Cardiac muscle cell (in vitro differentiated cells and primary cell): ENCODE measurements around the gene RGS3. TPM values are rescaled to one million over a fixed set of nuclear protein-coding genes. Genes with fewer than 3 reads are reported as not detected.
A peak's percentile ranks its signal among the peaks of the same experiment; 100 is the strongest.

Experiments
- DNase-seq, 2 donors: peaks; one replicate each; pipeline versions ENCODE4 v3.0.0 to v3.0.0-alpha.2; 2010 to 2017; ENCODE audit warnings: low read depth in 1 of 2, low spot score in 1 of 2
- H3K27ac ChIP-seq: fragments of 200-600 bp; sonication (generic); 2 replicates; pipeline ENCODE4 v1.5.1; 2016
- H3K27me3 ChIP-seq: fragments of 200-600 bp; sonication (generic); 2 replicates; pipeline ENCODE4 v1.6.0; 2016; ENCODE audit warnings: control low read depth
- H3K36me3 ChIP-seq: fragments of 200-600 bp; sonication (generic); 2 replicates; pipeline ENCODE4 v1.5.1; 2016; ENCODE audit warnings: control low read depth
- H3K4me1 ChIP-seq: fragments of 200-600 bp; sonication (generic); 2 replicates; pipeline ENCODE4 v1.8.1; 2017; ENCODE audit warnings: low read depth, mild to moderate bottlenecking, mixed run types
- H3K4me3 ChIP-seq: fragments of 200-600 bp; sonication (generic); 2 replicates; pipeline ENCODE4 v1.5.1; 2016; ENCODE audit warnings: mild to moderate bottlenecking
- H3K9me3 ChIP-seq: fragments of 200-600 bp; sonication (generic); 2 replicates; pipeline ENCODE4 v1.5.1; 2017; ENCODE audit warnings: low read depth, mild to moderate bottlenecking, control low read depth
- CTCF ChIP-seq: IDR thresholded peaks from 2 replicates; pipeline ENCODE4 v1.5.1; 2012; ENCODE audit warnings: low read depth, mild to moderate bottlenecking, low read length
- polyA plus RNA-seq: library from polyadenylated mRNA; unstranded; fragments of >200 nt; fragmentation: Nextera tagmentation; extraction: Ambion mirVana; gene quantifications from 2 replicates; pipeline ENCODE4 v1.2.1, GENCODE V29; 2016
- total RNA-seq: library from RNA; depleted of rRNA; stranded (reverse); fragments of >200 nt; gene quantifications from 2 replicates; pipeline ENCODE4 v1.2.3, GENCODE V29; 2016

RGS3 gene
- total and polyA plus RNA-seq, 2 experiments from 2014 or later = 94.7 to 126 TPM

- Histone ChIP-seq H3K4me3 (no peak overlapping the region), H3K9me3 (no peaks in the 10 kb centered on the region), H3K36me3 (no peaks in the 10 kb centered on the region), H3K27me3 (no peaks in the 10 kb centered on the region), H3K27ac (no peak overlapping the region), H3K4me1 (peaks cover 30% of the 10 kb centered on the region)
- no peak for TF ChIP-seq CTCF
- no peak for DNase-seq
These were observed 106.0 kb downstream of the RGS3 start for GRCh38 chr9:113569472-113570060.

- TF ChIP-seq CTCF = no peak
- Histone ChIP-seq H3K9me3 (no peaks in the 10 kb centered on the region), H3K4me1 (peaks cover 25% of the 10 kb centered on the region), H3K36me3 (no peaks in the 10 kb centered on the region), H3K27me3 (no peaks in the 10 kb centered on the region), H3K4me3 (no peak overlapping the region), H3K27ac (no peak overlapping the region)
- no peak for DNase-seq
These were observed 106.6 kb downstream of the RGS3 start for GRCh38 chr9:113570106-113570505.

GRCh38 chr9:113570749-113571711 lies 107.5 kb downstream of the RGS3 start:
- DNase-seq = peak in 1 of 2 donors; percentile 39
- Histone ChIP-seq H3K27ac (no peak overlapping the region), H3K27me3 (no peaks in the 10 kb centered on the region), H3K9me3 (no peaks in the 10 kb centered on the region), H3K4me1 (peaks cover 19% of the 10 kb centered on the region), H3K4me3 (no peak overlapping the region), H3K36me3 (no peaks in the 10 kb centered on the region)
- no peak for TF ChIP-seq CTCF

- DNase-seq = peak in 1 of 2 donors; percentile 29
- no peak for TF ChIP-seq CTCF
- Histone ChIP-seq H3K4me3 (no peak overlapping the region), H3K27me3 (no peaks in the 10 kb centered on the region), H3K36me3 (no peaks in the 10 kb centered on the region), H3K9me3 (no peaks in the 10 kb centered on the region), H3K27ac (peak overlapping the region; percentile 46), H3K4me1 (peaks cover 10% of the 10 kb centered on the region)
These were observed 108.7 kb downstream of the RGS3 start for GRCh38 chr9:113572076-113572861.
